ENCODE measurements around the gene UNC5C. TPM values are rescaled to one million over a fixed set of nuclear protein-coding genes. Genes with fewer than 3 reads are reported as not detected.

UNC5C gene
- total and polyA plus RNA-seq, 4 donors: 0.63 to 11.2 (median 8.6) TPM

- intact Hi-C loops (cut with DNase I): no loop called here
- Histone ChIP-seq H3K27me3 (ENCODE audit: control insufficient read depth in 1 of 2, insufficient read depth in 2 of 2, low read length in 1 of 2) (no peaks in the 10 kb centered on the region), H3K4me3 (ENCODE audit: low read length in 2 of 2) (no peak overlapping the region), H3K4me1 (ENCODE audit: control insufficient read depth in 1 of 2, insufficient read depth in 2 of 2, low read length in 2 of 2) (no peaks in the 10 kb centered on the region), H3K9me3 (ENCODE audit: control insufficient read depth, low read length) (peaks cover 4% of the 10 kb centered on the region), H3K27ac (ENCODE audit: low read depth in 1 of 2, low read length in 2 of 2) (no peak overlapping the region), H3K36me3 (ENCODE audit: control insufficient read depth in 1 of 2, insufficient read depth in 2 of 2, low read length in 1 of 2) (no peaks in the 10 kb centered on the region)
- 71 to 72% methylated on average over 6 of the region's 6 CpGs for WGBS, 2 donors
- peak in 1 of 2 donors; percentile 78 for DNase-seq
- no peak for ATAC-seq (ENCODE audit: low FRiP score)
Measured at GRCh38 chr4:95572304-95572991, 23.7 kb upstream of the UNC5C start.

DNA sequence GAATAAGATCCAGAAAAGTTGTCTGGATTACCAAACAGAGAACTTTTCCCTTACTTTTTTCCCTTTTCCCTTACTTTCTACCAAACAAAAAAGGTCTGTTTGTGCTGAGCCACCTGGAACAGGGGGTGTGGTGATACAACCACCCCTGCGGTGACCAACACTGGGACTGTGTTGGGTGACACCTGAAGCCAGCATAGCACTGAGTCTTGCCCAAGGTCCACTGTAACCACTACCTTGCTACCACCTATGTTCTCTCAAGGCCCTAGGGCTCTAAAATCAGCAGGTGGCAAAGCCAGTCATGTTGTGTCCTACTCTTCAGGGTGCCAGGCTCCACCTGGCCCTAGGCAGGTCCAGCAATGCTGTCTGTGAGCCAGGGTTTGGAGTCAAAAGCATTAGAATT, 22.8 kb upstream of the UNC5C start:
- Histone ChIP-seq H3K36me3 (ENCODE audit: control insufficient read depth in 1 of 2, insufficient read depth in 2 of 2, low read length in 1 of 2) (no peaks in the 10 kb centered on the region), H3K27ac (ENCODE audit: low read depth in 1 of 2, low read length in 2 of 2) (no peak overlapping the region), H3K27me3 (ENCODE audit: control insufficient read depth in 1 of 2, insufficient read depth in 2 of 2, low read length in 1 of 2) (no peaks in the 10 kb centered on the region), H3K9me3 (ENCODE audit: control insufficient read depth, low read length) (peaks cover 4% of the 10 kb centered on the region), H3K4me3 (ENCODE audit: low read length in 2 of 2) (no peak overlapping the region), H3K4me1 (ENCODE audit: control insufficient read depth in 1 of 2, insufficient read depth in 2 of 2, low read length in 2 of 2) (no peaks in the 10 kb centered on the region)
- DNase-seq (no peak), ATAC-seq (ENCODE audit: low FRiP score) (no peak)
- WGBS, 2 donors: 94 to 95% methylated on average over 1 of the region's 1 CpG
- intact Hi-C loops (cut with DNase I): no loop called here

- Histone ChIP-seq H3K36me3 (ENCODE audit: control insufficient read depth in 1 of 2, insufficient read depth in 2 of 2, low read length in 1 of 2) (no peaks in the 10 kb centered on the region), H3K9me3 (ENCODE audit: control insufficient read depth, low read length) (no peaks in the 10 kb centered on the region), H3K4me1 (ENCODE audit: control insufficient read depth in 1 of 2, insufficient read depth in 2 of 2, low read length in 2 of 2) (no peaks in the 10 kb centered on the region), H3K4me3 (ENCODE audit: low read length in 2 of 2) (no peak overlapping the region), H3K27me3 (ENCODE audit: control insufficient read depth in 1 of 2, insufficient read depth in 2 of 2, low read length in 1 of 2) (no peaks in the 10 kb centered on the region), H3K27ac (ENCODE audit: low read depth in 1 of 2, low read length in 2 of 2) (no peak overlapping the region)
- 92 to 94% methylated on average over 2 of the region's 2 CpGs for WGBS, 2 donors
- intact Hi-C loops (cut with DNase I): no loop called here
- DNase-seq: no peak
- ATAC-seq (ENCODE audit: low FRiP score): no peak
Measured at GRCh38 chr4:95563638-95564337, 15.0 kb upstream of the UNC5C start.

- Histone ChIP-seq H3K27me3 (ENCODE audit: control insufficient read depth in 1 of 2, insufficient read depth in 2 of 2, low read length in 1 of 2) (no peaks in the 10 kb centered on the region), H3K36me3 (ENCODE audit: control insufficient read depth in 1 of 2, insufficient read depth in 2 of 2, low read length in 1 of 2) (no peaks in the 10 kb centered on the region), H3K27ac (ENCODE audit: low read depth in 1 of 2, low read length in 2 of 2) (no peak overlapping the region), H3K9me3 (ENCODE audit: control insufficient read depth, low read length) (no peaks in the 10 kb centered on the region), H3K4me3 (ENCODE audit: low read length in 2 of 2) (no peak overlapping the region), H3K4me1 (ENCODE audit: control insufficient read depth in 1 of 2, insufficient read depth in 2 of 2, low read length in 2 of 2) (no peaks in the 10 kb centered on the region)
- intact Hi-C loops (cut with DNase I): no loop called here
- ATAC-seq (ENCODE audit: low FRiP score) (no peak), DNase-seq (no peak)
- WGBS, 2 donors: 87 to 92% methylated on average over 1 of the region's 1 CpG
Measured at GRCh38 chr4:95560774-95561173, 12.0 kb upstream of the UNC5C start.

DNA sequence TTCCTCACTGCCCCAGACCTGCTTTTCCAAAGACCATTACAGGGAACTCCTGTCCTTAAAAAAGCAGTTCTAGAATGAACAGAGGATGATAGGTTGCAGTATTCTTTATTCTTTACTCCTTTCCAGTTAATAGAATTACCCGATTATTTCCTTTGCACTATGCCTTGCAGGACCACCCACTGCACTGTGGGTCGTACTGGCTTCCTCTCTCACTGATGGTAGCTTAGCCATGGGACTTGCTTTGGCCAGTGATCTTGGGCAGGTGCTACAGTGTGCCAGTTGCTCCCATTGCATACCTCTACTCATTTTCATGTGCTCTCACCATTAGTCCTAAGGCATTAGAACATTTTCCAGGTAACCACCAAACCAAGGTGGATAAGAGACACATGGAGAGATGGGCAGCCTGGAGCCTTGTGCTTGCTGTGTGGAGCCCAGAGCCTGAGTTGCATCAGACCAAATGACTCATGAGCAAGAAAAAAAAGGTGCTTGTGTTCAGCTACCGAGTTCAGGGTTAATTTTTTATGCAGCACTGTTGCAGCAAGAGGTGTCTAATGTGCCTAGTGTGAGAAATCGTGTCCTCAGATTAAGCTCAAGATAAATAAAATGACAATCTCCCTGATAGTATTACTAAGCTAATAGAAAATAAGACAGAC, 7.6 kb upstream of the UNC5C start:
- Histone ChIP-seq H3K36me3 (ENCODE audit: control insufficient read depth in 1 of 2, insufficient read depth in 2 of 2, low read length in 1 of 2) (no peaks in the 10 kb centered on the region), H3K4me3 (ENCODE audit: low read length in 2 of 2) (no peak overlapping the region), H3K27ac (ENCODE audit: low read depth in 1 of 2, low read length in 2 of 2) (no peak overlapping the region), H3K4me1 (ENCODE audit: control insufficient read depth in 1 of 2, insufficient read depth in 2 of 2, low read length in 2 of 2) (no peaks in the 10 kb centered on the region), H3K9me3 (ENCODE audit: control insufficient read depth, low read length) (peaks cover 2% of the 10 kb centered on the region), H3K27me3 (ENCODE audit: control insufficient read depth in 1 of 2, insufficient read depth in 2 of 2, low read length in 1 of 2) (no peaks in the 10 kb centered on the region)
- DNase-seq: no peak
- WGBS, 2 donors: 86 to 89% methylated on average over 4 of the region's 4 CpGs
- no peak for ATAC-seq (ENCODE audit: low FRiP score)
- intact Hi-C loops (cut with DNase I): no loop called here

- Histone ChIP-seq H3K27ac (ENCODE audit: low read depth in 1 of 2, low read length in 2 of 2) (no peak overlapping the region), H3K4me1 (ENCODE audit: control insufficient read depth in 1 of 2, insufficient read depth in 2 of 2, low read length in 2 of 2) (no peaks in the 10 kb centered on the region), H3K36me3 (ENCODE audit: control insufficient read depth in 1 of 2, insufficient read depth in 2 of 2, low read length in 1 of 2) (no peaks in the 10 kb centered on the region), H3K27me3 (ENCODE audit: control insufficient read depth in 1 of 2, insufficient read depth in 2 of 2, low read length in 1 of 2) (no peaks in the 10 kb centered on the region), H3K4me3 (ENCODE audit: low read length in 2 of 2) (no peak overlapping the region), H3K9me3 (ENCODE audit: control insufficient read depth, low read length) (peaks cover 2% of the 10 kb centered on the region)
- WGBS, 2 donors: 83 to 90% methylated on average over 4 of the region's 4 CpGs
- intact Hi-C loops (cut with DNase I): no loop called here
- ATAC-seq (ENCODE audit: low FRiP score) (no peak), DNase-seq (no peak)
Measured at GRCh38 chr4:95552942-95553550, 4.3 kb upstream of the UNC5C start.

GRCh38 chr4:95551653-95552052, 2.9 kb upstream of the UNC5C start:
- intact Hi-C loops (cut with DNase I): no loop called here
- Histone ChIP-seq H3K27me3 (ENCODE audit: control insufficient read depth in 1 of 2, insufficient read depth in 2 of 2, low read length in 1 of 2) (no peaks in the 10 kb centered on the region), H3K9me3 (ENCODE audit: control insufficient read depth, low read length) (peaks cover 2% of the 10 kb centered on the region), H3K27ac (ENCODE audit: low read depth in 1 of 2, low read length in 2 of 2) (no peak overlapping the region), H3K4me1 (ENCODE audit: control insufficient read depth in 1 of 2, insufficient read depth in 2 of 2, low read length in 2 of 2) (no peaks in the 10 kb centered on the region), H3K36me3 (ENCODE audit: control insufficient read depth in 1 of 2, insufficient read depth in 2 of 2, low read length in 1 of 2) (no peaks in the 10 kb centered on the region), H3K4me3 (ENCODE audit: low read length in 2 of 2) (no peak overlapping the region)
- DNase-seq: no peak
- WGBS, 2 donors: 91 to 93% methylated on average over 2 of the region's 2 CpGs
- no peak for ATAC-seq (ENCODE audit: low FRiP score)

GRCh38 chr4:95550115-95550987, 1.6 kb upstream of the UNC5C start:
- Histone ChIP-seq H3K27me3 (ENCODE audit: control insufficient read depth in 1 of 2, insufficient read depth in 2 of 2, low read length in 1 of 2) (no peaks in the 10 kb centered on the region), H3K4me1 (ENCODE audit: control insufficient read depth in 1 of 2, insufficient read depth in 2 of 2, low read length in 2 of 2) (no peaks in the 10 kb centered on the region), H3K27ac (ENCODE audit: low read depth in 1 of 2, low read length in 2 of 2) (peak overlapping the region; percentile 9 to 41), H3K9me3 (ENCODE audit: control insufficient read depth, low read length) (peaks cover 2% of the 10 kb centered on the region), H3K4me3 (ENCODE audit: low read length in 2 of 2) (peak overlapping the region; percentile 78 to 95), H3K36me3 (ENCODE audit: control insufficient read depth in 1 of 2, insufficient read depth in 2 of 2, low read length in 1 of 2) (no peaks in the 10 kb centered on the region)
- no peak for DNase-seq
- no peak for ATAC-seq (ENCODE audit: low FRiP score)
- WGBS, 2 donors: 15 to 20% methylated on average over 6 of the region's 6 CpGs
- intact Hi-C loops (cut with DNase I): no loop called here
